CMK (cell line): Measurements from ENCODE around the gene SP110.
A peak's percentile ranks its signal among the peaks of the same experiment; 100 is the strongest.
"Not testable (repeated sequence)": the region's sequence is repeated elsewhere in the genome, so short reads cannot be mapped to it uniquely, and the experiment has no call there.

Experiments
- DNase-seq: peaks from one replicate; pipeline ENCODE4 v3.0.0-alpha.2; 2010; ENCODE audit warnings: low read depth

Gene SP110

DNA sequence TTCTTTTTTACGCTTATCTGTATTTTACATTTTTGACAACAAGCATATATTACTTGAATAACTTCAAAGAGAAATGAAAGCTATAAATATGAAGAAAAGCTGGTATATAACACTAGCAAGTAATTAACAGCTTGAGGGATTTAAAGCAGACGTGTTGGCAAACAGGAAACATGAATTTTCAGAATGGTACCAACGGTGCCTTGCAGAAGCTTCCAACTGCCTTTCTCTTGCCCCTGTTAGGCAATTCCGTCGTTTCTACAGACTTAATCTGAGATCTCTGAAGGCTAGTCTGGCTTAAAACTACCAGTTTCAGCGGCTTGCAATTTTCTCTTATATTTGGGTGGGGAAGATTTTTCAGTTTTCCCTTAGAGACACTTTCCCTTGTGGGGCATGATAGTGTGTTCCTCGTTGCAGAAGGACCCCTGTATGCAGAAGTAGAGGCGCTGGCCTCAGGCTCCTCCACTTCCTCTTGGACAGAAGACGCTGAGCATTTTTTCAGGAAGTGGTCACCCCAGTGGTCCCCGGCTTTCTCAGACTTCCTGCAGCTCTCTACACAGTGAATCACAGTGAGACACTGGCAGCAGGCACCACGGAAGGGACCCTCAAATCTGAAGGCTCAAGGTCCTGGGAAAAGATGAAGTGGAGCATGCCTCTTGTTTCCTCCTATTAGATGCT is 94.9 kb downstream of the SP110 start:
- peak; percentile 15 for DNase-seq

GRCh38 chr2:230124235-230124634 is 95.5 kb downstream of the SP110 start:
- no peak for DNase-seq

- DNase-seq, result not testable (repeated sequence)
These were observed 99.4 kb downstream of the SP110 start for GRCh38 chr2:230120376-230120775.

GRCh38 chr2:230119827-230120226 is 100.0 kb downstream of the SP110 start:
- DNase-seq, result not testable (repeated sequence)
